GM10266 (cell line): ENCODE measurements around the gene NCBP1.
A peak's percentile ranks its signal among the peaks of the same experiment; 100 is the strongest.

Experiments
- DNase-seq: peaks from one replicate; pipeline ENCODE4 v3.0.0; 2012; ENCODE audit errors: extremely low spot score
- TF ChIP-seq, protein P1 (sequence below): IDR thresholded peaks from 2 replicates; pipeline ENCODE4 v1.5.1; 2012; ENCODE audit warnings: mild to moderate bottlenecking, low read depth; ENCODE audit not compliant: control insufficient read depth, insufficient read depth; ENCODE audit errors: missing control alignments

Gene NCBP1

DNA sequence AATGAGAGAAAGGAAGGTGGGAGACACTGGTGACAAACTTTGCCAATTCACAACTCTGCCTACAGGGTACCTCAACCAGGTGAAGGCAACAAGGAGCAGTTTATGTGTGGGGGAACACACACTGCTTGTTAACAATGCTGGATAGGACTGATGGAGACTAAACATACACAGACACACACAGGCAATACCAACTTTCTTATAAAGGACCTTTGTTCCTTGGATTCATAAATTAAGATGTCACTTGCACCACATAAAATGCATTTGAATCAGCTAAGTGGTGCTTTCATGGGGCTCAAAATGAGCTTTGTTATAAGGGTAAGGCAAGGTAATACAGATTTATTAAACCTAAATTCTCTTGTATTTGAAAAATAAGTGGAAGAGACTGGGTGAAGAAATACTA, 4.5 kb upstream of the NCBP1 start:
- DNase-seq = no peak
- TF ChIP-seq, protein P1, sequence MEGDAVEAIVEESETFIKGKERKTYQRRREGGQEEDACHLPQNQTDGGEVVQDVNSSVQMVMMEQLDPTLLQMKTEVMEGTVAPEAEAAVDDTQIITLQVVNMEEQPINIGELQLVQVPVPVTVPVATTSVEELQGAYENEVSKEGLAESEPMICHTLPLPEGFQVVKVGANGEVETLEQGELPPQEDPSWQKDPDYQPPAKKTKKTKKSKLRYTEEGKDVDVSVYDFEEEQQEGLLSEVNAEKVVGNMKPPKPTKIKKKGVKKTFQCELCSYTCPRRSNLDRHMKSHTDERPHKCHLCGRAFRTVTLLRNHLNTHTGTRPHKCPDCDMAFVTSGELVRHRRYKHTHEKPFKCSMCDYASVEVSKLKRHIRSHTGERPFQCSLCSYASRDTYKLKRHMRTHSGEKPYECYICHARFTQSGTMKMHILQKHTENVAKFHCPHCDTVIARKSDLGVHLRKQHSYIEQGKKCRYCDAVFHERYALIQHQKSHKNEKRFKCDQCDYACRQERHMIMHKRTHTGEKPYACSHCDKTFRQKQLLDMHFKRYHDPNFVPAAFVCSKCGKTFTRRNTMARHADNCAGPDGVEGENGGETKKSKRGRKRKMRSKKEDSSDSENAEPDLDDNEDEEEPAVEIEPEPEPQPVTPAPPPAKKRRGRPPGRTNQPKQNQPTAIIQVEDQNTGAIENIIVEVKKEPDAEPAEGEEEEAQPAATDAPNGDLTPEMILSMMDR = no peak

DNA sequence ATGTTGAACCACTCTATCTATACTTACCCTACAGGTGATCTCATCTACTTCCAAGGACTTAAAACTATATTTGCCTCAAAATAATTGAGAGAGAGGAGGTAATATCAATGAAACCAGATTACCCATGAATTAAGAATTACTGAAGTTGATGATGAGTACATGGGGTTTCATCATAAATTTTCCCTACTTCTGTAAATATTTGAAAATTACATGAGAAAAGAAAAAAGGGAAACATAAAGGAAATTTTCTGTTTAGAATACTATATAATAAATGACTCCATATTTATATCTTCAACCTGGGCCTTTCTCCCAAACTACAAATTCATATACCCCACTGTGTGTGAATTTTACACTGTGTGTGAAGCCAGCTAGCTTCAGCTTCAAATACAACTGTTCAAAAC, 3.0 kb upstream of the NCBP1 start:
- TF ChIP-seq, protein P1 = no peak
- no peak for DNase-seq

DNA sequence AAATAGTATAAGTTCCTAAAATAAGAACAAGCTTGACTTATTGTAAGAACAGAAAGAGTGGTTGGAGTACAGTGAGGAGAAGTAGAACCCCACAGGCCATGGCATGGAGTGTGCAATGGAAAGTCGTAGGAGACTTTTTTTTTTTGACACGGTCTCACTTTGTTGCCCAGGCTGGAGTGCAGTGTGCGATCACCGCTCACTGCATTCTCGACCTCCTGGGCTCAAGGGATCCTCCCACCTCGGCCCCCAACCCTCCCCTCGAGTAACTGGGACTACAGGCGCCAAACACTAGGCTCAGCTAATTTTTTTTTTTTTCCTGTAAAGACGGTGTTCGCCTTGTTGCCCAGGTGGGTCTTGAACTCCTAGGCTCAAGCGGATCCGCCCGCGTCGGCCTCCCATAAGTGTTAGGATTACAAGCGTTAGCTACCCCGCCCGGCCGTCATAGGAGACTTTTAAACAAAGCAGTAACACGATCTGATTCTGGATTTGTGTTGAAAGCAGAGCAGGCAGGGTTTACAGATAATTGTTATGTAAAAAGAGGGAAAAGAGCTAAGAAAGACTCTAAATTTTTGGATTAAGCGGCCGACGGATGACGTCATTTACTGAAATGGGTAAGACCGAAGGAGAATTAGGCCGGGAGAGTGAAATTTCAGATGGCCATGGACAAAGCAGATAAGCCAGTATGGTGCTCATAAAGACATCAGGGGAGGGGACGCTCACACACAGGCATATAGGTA, 1.2 kb upstream of the NCBP1 start:
- DNase-seq = no peak

DNA sequence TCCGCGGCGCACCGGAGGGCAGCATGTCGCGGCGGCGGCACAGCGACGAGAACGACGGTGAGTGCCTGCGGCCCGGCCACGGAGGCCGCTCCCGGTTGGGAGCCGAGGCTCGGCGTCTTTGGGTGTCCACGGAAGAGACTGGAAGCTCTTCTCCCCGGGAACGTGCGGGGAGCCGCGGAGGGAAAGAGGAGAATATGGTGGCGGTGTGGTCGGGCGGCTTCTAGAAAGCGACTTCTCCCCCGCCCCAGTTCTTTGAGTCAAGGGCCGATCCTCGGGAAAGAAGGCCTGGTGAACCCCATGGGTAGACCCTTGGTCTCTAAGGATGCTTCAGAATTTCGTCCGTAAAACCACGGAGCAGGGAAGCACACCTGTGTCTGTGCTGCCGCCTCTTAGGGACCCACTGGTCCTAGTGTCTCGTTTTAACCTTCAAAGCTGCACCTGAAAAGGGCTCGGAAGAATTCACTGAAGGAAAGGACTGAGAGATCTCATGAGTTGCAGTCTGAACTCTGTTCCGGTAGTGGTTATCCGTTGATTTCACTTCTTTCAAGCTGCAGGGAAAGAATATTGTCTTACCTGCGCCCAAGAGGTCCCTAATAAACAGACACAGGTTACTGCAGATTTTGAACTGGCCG, 354 bp downstream of the NCBP1 start:
- TF ChIP-seq, protein P1 = no peak
- DNase-seq = peak; percentile 7

More for the DNA sequence above, 1.2 kb upstream of the NCBP1 start:
- TF ChIP-seq, protein P1 = no peak

DNA sequence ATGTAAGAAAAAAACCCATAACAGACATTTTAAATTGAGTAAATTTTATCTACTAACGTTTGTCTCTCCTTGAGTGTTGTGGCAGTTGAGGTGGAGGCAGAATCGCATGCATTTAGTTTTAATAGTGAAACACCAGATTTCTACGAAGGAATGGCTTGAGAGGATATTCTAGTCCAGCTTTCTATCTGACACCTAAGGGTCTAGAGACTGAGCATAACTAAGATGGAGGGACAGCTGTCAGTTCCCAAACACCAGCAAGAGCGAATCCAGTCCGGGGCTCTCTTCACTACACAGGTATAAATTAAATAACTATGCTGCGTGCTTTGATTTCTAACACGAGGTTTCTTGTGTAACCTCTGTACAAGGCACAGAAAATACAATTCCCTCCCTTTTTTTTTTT, 1.4 kb downstream of the NCBP1 start:
- no peak for DNase-seq
- TF ChIP-seq, protein P1 = no peak

DNA sequence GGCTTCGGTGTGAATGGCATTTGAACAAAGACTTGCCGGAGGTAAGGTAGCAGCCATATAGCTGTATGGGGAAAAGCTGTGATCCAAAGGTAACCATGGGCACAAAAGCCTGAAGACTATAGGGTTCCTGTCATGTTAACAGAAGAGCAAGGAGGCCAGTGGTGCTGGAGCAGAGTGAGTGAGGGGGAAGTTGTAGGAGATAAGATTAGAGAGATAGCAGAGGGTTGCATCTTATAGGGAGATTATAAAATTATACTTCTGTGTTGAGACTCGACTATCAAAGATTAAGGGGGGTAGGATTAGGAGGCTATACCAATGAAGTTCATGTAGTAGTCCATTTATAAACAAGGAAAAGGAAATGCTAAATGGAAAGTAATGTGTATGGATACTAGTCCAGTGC, 3.3 kb downstream of the NCBP1 start:
- TF ChIP-seq, protein P1 = no peak
- no peak for DNase-seq

DNA sequence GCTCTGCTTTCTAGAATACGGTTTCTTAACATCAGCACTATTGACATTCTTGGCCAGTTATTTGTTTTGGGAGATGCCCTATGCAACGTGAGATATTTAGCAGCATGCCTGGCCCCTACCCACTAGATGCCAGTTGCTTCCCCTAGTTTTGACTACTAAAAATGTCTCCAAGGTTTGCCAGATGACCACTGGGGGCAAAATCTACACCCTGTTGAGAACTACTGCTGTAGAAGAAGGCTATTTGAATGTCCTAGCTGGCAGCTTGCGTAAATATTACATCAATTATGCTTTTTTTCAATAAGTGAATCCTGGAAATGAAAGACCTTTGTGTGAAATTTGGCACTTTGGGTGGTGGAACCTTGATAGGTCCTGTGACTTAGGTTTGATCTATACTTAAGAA, 5.0 kb downstream of the NCBP1 start:
- no peak for DNase-seq
- TF ChIP-seq, protein P1 = no peak
